GM18909 (cell line): Measurements from ENCODE around the gene PHLDB3.

Experiments used
- ATAC-seq: cut with Tn5 transposase; IDR thresholded peaks from one replicate; pipeline ENCODE4 v1.9.1; 2021; ENCODE audit warnings: mild to moderate bottlenecking; ENCODE audit not compliant: unreplicated experiment, poor library complexity

PHLDB3 gene

DNA sequence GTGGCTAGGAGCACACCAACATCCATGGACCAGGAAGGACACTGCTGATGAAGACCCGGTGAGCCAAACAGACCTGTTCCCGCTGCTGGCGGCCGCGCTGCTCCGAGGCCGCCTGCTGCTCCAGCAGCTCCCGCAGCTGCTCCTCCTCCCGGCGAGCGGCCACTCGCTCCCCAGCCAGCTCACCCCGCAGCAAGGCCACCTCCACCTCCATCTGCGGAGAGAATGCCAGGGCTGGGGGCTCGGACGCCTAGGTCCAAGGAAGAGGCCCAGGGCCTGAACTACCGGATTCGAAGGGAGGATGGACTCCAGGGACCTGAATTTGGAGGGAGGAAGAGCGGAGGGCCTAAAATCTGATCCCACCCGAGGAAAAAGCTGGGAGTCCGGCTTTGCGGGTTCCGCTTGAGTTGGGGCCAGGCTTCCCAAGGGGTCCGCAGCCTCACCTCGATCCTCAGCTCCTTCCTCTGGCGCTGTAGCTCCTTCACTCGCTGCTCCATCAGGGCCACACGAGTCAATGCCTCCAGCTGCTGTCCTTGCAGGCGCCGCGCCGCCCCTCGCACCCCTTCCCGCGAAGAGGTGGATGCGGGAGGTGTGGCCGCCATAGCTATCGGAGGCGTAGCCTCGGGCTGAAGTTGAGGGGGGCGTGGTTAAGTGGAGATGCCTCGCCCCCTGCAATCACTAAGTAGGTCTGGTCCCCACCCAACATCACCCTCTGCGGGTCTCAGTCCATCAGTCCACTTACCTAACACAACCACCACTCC, 2.7 kb downstream of the PHLDB3 start:
- no peak for ATAC-seq

DNA sequence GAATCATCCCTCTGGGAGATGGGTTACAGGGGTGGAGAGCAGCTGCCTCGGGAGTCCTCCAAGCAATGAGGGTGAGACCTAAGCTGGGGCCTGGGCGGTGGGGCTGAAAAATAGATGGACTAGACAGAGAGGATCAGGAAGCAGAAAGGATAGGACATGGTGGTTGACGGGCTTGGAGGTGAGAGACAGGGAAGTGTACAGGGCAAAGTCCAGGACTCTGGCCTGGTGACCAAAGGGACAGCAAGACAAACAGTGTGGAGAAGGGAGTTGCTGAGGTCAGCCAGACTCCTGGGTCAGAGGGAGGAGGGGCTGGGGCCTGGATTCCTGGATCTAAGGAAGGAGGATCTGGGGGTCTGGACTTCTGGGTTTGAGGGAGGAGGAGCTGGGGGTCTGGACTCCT, 5.5 kb downstream of the PHLDB3 start:
- no peak for ATAC-seq

DNA sequence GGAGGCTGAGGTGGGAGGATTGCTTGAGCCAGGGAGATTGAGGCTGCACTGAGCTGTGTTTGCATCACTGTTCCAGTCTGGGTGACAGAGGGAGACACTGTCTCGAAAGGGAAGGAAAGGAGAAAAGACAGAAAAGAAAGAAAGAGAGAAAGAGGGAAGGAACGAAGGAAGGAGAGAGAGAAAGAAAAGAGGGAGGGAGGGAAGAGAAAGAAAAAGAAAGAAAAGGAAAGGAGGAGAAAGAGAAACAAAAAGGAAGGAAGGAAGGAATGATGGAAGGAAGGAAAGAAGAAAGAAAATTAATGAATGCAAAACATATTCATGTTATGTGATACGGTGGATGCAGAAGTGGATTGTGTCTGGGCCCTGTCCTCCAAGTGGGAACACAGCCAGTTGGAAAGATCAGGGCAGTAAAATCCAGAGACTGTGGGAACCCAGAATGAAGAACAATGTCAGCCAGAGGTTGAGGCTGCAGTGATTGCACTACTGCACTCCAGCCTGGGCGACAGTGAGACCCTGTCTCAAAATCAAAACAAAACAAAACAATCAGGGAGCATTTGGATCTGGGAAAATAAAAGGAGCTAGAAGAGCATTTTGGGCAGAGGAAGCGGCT, 6.2 kb downstream of the PHLDB3 start:
- no peak for ATAC-seq

DNA sequence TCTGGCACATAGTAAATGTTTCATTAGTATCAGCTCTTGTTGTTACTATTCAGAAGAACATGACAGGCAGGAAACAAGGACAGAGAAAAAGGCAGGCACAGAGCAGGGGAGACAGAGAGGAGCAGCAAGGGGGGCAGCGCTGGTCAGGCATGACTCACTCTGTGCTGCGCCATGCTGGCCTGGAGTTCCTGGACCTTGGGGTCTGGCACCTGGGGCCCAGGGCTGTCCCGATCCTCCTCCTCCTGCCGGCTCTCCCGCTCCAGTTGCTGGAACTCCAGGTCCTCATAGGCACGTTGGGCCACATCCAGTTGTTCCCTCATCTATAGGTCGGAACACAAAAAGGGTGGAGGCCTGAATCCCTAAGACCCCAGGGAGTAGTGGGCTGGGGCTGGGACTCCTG, 7.6 kb downstream of the PHLDB3 start:
- no peak for ATAC-seq

DNA sequence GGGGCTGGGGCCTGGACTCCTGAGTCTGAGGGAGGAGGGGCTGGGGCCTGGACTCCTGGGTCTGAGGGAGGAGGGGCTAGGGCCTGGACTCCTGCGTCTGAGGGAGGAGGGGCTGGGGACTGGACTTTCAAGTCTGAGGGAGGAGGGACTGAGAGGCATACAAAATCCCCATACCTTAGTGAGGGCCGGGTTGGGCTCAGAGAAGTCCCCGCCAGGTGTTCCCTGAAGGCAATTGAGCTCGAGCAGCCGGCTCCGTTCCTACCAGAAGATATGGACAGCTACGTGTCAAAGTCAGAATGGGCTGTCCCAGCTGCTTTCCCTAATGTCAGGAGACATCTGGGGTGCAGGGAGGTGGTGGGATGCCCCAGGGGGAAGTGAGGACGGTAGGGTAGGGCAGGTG, 9.5 kb downstream of the PHLDB3 start:
- ATAC-seq = no peak

DNA sequence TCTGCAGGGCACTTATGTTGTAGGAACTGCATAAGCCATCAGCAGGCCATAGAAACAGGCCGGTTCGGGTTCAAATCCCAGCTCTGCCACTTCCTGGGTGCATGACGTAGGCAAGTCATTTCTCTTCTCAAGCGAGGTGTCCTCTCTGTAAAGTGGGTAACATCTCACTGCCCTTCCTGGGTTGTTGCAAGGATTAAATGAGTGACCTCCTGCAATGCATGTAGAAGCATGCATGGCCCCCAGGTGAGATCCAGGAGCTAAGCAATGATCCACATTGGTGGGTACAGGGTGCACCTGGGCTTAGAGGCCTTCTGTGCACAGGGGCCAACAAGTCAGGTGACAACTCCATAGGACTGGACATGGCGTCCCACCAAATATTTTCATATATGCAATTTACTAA, 13.8 kb downstream of the PHLDB3 start:
- ATAC-seq = no peak

DNA sequence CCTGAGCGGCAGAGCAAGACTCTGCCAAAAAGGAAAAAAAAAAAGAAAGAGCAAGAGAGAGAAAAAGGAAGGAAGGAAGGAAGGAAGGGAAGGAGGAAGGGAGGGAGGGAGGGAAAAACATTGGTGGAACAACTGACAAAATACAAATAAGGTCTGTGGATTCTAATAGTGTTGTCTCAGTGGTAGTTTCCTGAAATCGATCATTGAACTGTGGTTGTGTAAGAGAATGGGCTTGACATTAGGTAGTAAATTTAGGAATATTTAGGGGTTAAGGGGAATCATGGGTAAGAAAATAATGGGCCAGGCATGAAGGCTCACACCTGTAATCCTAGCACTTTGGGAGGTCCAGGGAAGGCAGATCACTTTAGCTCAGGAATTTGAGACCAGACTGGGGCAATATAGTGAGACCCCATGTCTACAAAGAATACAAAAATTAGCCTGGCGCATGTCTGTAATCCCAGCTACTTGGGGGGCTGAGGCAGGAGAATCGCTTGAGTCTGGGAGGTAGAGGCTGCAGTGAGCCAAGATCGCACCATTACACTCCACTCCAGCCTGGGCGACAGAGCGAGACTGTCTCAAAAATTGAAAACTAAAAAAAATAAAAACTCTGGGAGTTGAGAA, 14.5 kb downstream of the PHLDB3 start:
- ATAC-seq = no peak

DNA sequence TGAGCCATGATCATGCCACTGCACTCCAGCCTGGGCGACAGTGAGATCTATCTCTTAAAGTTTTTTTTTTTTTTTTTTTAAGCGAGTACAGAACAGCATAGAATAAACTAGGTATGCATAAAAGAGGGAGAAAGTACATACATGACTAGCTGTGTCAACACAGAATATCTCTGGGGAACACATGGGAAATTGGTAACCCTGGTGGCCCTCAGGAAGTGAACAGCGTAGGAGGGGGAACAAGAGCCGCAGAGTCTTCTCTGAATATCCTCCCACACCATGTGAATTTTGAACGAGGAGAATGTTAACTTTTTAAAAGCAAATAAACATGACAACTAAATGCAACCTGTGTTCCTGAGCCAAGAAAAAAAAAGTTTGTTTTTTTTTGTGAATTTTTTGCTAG, 15.2 kb downstream of the PHLDB3 start:
- ATAC-seq = no peak

DNA sequence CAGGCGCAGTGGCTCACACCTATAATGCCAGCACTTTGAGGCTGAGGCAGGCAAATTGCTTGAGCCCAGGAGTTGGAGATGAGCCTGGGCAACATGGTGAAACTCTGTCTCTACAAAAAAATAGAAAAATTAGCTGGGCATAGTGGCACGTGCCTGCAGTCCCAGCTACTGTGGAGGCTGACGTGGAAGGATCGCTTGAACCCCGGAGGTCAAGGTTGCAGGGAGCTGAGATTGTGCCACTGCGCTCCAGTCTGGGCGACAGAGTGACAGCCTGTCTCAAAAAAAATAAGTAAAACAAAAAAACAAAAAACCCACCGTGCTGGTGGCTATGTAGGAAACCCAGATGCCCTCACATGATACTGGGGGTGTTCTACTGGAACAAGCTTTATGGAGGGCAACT, 16.4 kb downstream of the PHLDB3 start:
- ATAC-seq = no peak

DNA sequence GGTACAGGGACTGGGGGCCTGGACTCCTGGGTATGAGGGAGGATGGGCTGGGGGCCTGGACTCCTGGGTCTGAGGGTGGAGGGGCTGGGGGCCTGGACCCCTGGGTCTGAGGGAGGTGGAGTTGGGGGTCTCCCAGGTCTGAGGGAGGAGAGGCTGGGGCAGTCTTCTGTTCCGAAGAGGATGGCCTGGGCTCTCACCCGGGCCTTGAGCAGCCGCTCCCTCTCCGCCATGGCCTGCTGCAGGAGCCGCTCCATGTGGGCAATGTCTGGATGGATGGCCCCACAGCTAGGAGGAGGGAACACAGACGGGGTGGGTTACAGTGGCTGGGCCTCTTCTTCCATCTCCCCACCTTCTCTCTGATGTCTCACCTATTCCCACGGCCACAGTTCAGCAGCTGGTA, 18.1 kb downstream of the PHLDB3 start:
- no peak for ATAC-seq

DNA sequence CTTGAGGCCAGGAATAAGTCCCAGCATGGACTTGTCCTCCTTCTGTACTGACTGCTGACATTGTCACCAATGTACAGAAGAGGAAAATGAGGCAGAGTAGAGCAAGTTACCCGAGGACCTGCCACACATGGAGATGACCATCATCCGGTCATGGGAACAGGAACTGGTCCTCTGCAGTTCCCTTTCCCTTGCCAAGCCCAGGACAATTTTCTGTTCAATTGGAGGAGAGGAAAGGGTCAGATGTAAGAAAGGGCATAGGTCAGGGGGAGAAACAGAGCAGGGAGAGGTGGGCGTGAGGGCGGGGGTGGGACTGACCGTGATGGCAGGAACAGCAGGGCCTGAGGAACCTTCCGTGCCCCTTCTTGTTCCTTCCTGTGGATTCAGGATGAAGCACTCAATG, 18.6 kb downstream of the PHLDB3 start:
- no peak for ATAC-seq

DNA sequence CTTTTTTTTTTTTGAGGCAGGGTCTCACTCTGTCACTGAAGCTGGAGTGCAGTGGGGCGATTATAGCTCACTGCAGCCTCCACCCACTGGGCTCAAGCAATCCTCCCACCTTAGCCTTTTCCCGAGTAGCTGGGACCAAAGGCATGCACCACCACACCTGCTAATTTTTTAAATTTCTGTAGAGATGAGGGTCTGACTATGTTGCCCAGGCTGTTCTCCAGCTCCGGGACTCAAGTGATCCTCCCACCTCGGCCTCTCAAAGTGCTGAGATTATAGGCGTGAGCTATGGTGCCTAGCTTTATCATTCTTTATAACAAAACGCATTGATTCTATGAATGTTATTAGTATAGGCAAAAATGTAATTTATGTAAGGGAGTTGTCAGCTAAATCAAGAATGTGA, 21.3 kb downstream of the PHLDB3 start:
- no peak for ATAC-seq

DNA sequence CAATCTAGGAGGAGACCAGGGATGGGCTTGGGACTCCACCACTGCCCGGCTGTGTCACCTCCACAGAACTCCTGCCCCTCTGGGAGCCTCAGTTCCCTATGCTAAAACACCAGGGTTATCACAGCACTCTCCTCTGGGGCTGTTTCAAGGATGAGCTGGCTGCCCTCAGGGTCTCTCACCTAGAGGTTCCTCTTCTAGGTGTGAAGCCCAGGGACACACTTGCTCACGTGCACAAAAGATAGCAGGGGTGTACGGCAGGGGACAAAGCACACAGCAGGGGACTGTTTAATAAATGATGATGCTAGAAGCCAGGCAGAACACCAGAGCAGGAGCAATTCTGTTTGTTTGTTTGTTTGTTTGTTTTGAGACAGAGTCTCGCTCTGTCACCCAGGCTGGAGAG, 22.4 kb downstream of the PHLDB3 start:
- ATAC-seq = no peak

DNA sequence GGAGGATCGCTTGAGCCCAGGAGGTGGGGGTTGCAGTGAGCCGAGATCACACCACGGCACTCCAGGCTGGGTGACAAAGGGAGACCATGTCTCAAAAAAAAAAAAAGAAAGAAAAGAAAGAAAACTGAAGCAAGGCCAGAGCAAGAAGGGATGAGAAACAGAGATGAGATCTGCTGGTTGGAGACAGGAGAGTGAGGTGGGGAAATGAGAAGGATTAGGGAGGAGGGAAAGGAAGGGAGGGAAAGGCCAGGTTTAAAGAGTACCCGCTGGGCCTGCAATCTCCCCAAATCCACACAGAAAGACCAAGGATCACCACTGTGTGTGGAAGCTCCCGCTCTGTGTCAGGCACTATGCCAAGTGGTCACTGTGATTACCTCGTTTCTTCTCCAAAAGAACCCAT, 22.8 kb downstream of the PHLDB3 start:
- ATAC-seq = no peak

DNA sequence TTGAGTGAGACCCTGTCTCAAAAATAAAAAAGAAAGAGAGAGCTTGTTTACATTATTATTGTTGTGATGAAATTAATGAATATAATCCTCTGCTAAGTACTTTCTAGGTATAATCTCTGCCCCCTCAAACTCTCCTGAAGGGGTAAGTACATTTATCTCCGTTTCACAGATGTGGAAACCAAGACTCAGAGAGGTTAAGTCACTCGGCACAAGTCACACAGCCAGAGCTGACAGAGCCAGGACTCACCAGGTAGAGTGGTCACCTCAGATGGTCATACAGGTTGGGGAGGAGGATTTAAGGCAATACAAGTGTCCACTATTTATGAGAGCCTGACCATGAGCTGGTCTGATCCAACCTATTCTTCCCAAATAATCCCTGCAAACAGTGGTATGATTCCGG, 24.0 kb downstream of the PHLDB3 start:
- no peak for ATAC-seq

DNA sequence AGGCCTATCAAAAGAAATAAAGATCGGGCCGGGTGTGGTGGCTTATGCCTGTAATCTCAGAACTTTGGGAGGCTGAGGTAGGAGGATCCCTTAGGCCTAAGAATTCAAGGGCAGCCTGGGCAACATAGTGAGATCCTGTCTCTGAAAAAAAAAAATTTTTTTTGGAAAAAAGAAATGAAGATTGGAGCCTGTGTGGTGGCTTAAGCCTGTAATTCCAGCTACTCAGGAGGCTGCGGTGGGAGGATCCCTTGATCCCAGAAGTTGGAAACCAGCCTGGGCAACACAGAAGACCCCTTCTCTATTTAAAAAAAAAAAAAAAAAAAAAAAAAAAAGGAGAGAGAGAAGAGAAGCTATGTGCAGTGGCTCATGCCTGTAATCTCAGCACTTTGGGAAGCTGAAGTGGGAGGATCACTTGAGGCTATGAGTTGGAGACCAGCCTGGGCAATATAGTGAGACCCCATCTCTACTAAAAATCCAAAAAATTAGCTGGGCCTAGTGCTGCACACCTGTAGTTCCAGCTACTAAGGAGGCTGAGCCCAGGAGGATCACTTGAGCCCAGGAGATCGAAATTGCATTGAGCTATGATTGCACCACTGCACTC, 24.5 kb downstream of the PHLDB3 start:
- ATAC-seq = no peak

DNA sequence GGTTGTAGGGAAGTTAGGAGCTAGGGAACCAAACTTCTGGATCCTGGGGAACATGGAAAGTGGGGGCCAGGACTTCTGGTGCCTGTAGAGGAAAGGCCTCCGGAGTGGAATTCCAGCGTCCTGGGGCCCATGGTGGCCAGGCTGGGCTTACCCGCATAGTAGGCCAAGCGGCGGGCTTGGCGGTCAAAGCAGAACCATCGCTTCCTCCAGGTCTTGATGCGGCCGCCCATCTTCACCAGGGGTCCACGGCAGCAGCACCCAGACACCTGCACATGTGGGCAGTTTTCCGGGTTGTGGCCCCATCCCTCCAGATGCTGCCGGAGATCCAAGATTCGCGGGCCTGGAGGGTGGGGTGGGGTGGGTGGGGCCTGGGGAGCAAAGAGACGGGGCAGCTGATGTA, 25.3 kb downstream of the PHLDB3 start:
- no peak for ATAC-seq

DNA sequence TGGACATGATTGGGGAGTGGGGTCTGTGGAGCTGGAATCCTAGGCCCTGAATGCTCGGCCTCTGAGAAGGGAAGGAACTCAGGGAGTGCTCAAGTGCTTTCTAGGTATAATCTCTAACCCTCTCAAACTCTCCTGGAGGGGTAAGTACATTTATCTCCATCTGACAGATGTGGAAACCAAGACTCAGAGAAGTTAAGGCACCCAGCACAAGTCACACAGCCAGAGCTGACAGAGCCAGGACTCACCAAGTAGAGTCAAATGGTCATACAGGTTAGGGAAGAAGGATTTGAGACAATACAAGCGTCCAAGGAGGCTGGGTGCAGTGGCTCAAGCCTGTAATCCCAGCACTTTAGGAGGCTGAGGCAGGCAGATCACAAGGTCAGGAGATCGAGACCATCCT, 26.2 kb downstream of the PHLDB3 start:
- no peak for ATAC-seq

DNA sequence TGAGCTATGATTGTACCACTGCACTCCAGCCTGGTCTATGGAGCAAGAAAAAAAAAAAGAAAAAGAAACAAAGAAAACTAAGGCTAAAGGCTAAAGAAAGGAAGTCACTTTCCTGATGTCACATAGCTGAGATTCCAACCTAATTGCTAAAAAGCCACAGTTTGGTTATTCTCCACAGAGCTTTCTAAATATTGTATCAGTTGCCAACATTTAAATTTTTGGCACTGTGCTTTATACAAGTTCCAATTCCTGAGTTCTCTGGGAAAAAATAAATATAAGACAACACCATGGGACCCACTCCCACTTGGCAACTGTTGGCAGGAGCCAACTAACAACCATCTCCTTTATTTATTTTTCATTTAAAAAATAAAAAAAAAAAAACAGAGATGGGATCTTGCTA, 27.9 kb downstream of the PHLDB3 start:
- ATAC-seq = no peak

DNA sequence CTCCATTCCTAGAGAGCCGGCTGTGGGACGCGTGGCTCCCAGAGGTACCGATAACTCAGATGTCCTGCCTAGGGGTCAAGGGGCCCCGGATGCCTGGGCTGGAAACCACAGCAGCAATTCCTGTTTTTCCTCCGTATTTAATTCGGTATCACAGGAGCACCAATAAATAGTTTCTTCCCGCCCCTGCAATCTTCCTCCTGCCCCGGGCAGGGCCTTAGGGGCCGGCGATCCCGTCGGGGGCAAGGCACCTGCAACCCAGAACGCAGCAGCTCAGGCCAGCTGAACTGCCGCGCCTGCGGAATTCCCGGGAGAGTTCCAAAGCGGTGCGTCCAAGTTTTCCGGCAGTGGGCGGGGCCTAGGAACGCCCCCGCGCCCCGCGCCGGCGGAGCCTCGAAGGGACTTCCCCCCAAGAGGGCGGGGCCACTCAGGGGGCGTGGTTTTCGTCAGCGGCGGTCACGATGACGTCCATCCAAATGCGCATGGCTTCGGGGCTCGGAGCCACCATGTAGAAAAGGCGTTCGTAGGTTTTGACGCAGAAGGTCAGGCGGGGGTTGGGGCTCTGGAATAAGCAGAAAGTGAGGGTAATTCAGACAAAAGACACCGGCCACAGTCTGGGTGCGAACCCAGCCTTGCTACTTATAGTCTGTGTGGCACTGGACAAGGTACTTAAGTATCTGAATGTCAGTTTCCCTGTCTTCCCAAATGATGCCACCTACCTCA, 29.4 kb downstream of the PHLDB3 start:
- ATAC-seq = peak; percentile 60

DNA sequence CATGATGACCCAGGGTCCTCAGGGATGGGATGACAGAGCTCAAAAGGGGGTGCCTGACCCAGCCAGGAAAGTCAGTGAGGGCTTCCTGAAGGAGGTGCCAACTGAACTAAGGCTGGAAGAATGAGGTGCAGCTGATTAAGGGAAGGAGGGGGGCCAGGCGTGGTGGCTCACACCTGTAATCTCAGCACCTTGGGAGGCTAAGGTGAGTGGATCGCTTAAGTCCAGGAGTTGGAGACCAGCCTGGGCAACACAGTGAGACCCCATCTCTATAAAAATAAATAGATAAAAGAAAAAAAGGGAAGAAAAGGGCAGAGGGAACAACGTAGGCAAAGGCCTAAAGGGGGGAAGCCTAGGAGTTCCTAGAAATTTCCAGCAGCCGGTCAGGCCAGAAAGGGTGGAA, 30.1 kb downstream of the PHLDB3 start:
- no peak for ATAC-seq
